Epithelial cell of esophagus (primary cell): ENCODE results near the gene THAP4.
"Not testable (repeated sequence)": the region's sequence is repeated elsewhere in the genome, so short reads cannot be mapped to it uniquely, and the experiment has no call there.

ENCODE experiments used
- DNase-seq: peaks from one replicate; pipeline ENCODE4 v3.0.0; 2010; ENCODE audit warnings: low read depth
- H3K4me3 ChIP-seq: 2 replicates; pipeline ENCODE4 v1.5.1; 2011; ENCODE audit warnings: mild to moderate bottlenecking, low read length, control low read depth
- TF ChIP-seq, protein P1 (sequence below): IDR thresholded peaks from 2 replicates; pipeline ENCODE4 v1.5.1; 2011; ENCODE audit warnings: low read depth, mild to moderate bottlenecking, low read length, control low read depth, inconsistent platforms; ENCODE audit not compliant: insufficient read depth; ENCODE audit errors: missing control alignments

Gene THAP4

DNA sequence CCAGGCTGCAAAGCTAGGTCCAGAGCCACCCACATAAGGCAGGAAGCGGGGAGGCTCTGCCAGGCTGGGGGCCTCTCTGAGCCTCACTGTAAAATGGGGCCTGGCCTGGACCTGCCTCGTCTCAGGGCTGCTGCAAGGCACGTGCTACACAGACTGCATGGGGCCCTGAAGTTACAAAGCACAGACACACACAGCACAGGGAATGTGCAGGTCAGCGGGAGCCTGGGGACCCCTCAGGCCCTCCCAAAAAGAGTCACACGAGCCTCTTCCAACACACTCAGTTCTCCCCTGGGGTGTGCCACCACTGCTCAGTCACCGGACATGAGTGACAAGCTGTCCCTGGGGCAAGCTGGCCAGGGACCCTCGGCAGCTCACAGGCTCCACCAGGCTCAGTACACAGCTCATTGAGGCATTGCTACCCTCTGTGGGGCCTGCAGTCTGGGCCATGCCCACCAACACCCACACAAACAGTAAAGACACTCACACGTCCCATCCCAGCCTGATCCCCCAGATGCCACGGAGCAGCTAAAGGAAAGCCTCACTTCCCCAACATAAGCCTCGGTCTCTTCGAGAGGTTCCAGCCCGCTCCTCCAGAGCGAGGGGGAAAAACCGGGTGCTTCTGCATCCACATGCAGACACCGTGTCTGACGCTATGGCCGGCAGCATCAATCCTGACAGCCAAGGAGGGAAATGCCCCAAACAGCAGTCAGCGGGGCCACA, 44.7 kb downstream of the THAP4 start:
- DNase-seq = no peak
- TF ChIP-seq, protein P1, sequence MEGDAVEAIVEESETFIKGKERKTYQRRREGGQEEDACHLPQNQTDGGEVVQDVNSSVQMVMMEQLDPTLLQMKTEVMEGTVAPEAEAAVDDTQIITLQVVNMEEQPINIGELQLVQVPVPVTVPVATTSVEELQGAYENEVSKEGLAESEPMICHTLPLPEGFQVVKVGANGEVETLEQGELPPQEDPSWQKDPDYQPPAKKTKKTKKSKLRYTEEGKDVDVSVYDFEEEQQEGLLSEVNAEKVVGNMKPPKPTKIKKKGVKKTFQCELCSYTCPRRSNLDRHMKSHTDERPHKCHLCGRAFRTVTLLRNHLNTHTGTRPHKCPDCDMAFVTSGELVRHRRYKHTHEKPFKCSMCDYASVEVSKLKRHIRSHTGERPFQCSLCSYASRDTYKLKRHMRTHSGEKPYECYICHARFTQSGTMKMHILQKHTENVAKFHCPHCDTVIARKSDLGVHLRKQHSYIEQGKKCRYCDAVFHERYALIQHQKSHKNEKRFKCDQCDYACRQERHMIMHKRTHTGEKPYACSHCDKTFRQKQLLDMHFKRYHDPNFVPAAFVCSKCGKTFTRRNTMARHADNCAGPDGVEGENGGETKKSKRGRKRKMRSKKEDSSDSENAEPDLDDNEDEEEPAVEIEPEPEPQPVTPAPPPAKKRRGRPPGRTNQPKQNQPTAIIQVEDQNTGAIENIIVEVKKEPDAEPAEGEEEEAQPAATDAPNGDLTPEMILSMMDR = no peak
- no peak overlapping the region for H3K4me3 ChIP-seq

- DNase-seq, H3K4me3 ChIP-seq: not testable (repeated sequence)
Measured at GRCh38 chr2:241590496-241591455, 46.2 kb downstream of the THAP4 start.

GRCh38 chr2:241589863-241590262, 47.1 kb downstream of the THAP4 start:
- not testable (repeated sequence) for DNase-seq, H3K4me3 ChIP-seq

DNA sequence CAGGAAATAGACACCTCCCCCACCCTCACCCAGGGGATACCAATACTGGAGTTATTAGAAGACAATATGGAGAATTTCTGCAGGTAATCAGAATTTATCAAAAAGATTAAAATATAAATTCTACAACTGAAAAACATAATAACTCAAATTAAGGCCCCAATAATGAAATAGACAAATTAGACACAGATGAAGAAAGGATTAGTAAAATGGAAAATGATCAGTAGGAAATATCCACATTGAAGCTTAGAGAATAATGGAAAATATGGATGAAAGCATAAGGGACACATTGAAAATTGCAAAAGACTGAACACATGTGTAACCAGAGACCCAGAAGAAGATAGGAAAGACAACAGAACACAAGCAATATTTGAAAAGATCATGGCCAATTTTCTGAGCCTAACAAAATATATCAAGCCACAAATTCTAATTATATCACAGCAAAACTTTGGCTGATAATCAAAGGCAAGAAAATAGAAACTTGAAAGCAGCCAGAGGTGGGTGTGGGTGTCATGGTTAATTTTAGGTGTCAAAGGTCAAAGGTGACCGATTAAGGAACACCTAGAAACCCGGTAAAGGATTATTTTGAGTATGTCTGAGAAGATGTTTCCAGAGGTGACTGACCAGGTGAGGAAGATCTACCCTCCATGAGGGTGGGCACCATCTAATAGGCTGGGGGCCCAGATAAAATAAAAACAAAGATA, 50.2 kb downstream of the THAP4 start:
- TF ChIP-seq, protein P1 = no peak
- H3K4me3 ChIP-seq = no peak overlapping the region
- DNase-seq = no peak

GRCh38 chr2:241584436-241584835, 52.5 kb downstream of the THAP4 start:
- TF ChIP-seq, protein P1 = no peak
- H3K4me3 ChIP-seq = no peak overlapping the region
- peak; percentile 39 for DNase-seq

DNA sequence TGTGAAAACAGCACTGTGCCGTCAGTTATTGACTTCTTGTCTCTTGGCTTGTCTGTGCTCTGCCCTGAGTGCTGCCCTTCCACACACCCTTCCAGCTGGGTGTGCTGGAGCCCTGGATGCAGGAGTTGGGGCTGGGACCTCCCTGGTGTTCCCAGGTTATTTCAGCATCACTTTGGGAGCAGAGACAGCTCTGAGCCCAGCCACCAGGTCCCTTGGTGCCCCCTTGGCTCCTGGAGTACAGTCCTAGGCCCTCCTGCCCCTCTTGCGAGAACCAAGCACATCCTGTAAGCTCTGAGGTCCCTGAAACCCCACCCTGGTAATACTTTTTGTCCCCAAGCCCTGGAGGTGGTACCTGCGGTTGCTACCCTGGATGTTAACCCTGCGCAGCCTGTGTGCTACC, 54.2 kb downstream of the THAP4 start:
- no peak for DNase-seq
- H3K4me3 ChIP-seq = no peak overlapping the region
- TF ChIP-seq, protein P1 = no peak

GRCh38 chr2:241582328-241582727, 54.6 kb downstream of the THAP4 start:
- TF ChIP-seq, protein P1 = no peak
- H3K4me3 ChIP-seq = no peak overlapping the region
- DNase-seq = no peak
